H9 (cell line): Measurements from ENCODE around the gene C4orf36. TPM values are rescaled to one million over a fixed set of nuclear protein-coding genes. Genes with fewer than 3 reads are reported as not detected.

Experiments
- DNase-seq: peaks from one replicate; pipeline ENCODE4 v3.0.0-alpha.2; 2017
- H2AFZ ChIP-seq: one replicate; pipeline ENCODE4 v1.6.1; 2013; ENCODE audit warnings: mild to moderate bottlenecking, low read length, control low read depth, moderate library complexity
- H2AK5ac ChIP-seq: 2 replicates; pipeline ENCODE4 v1.6.1; 2013; ENCODE audit warnings: low read length, control low read depth, mixed read lengths; ENCODE audit not compliant: insufficient read length
- H2BK120ac ChIP-seq: one replicate; pipeline ENCODE4 v1.6.1; 2013; ENCODE audit warnings: low read depth, mild to moderate bottlenecking, low read length, control low read depth, inconsistent platforms; ENCODE audit not compliant: poor library complexity, severe bottlenecking
- H2BK12ac ChIP-seq: 2 replicates; pipeline ENCODE4 v1.6.1; 2013; ENCODE audit warnings: low read length, control low read depth, mixed read lengths, low read depth; ENCODE audit not compliant: insufficient read length
- H2BK15ac ChIP-seq: 2 replicates; pipeline ENCODE4 v1.6.1; 2013; ENCODE audit warnings: low read depth, low read length, control low read depth
- H2BK20ac ChIP-seq: one replicate; pipeline ENCODE4 v1.6.1; 2013; ENCODE audit warnings: low read depth, mild to moderate bottlenecking, low read length, control low read depth, inconsistent platforms; ENCODE audit not compliant: poor library complexity, severe bottlenecking
- H2BK5ac ChIP-seq: 2 replicates; pipeline ENCODE4 v1.6.1; 2013; ENCODE audit warnings: low read length, control low read depth, mixed read lengths; ENCODE audit not compliant: insufficient read length
- H3K14ac ChIP-seq: 2 replicates; pipeline ENCODE4 v1.6.1; 2013; ENCODE audit warnings: low read length, control low read depth; ENCODE audit not compliant: insufficient read depth
- H3K18ac ChIP-seq: 2 replicates; pipeline ENCODE4 v1.6.1; 2013; ENCODE audit warnings: low read depth, mild to moderate bottlenecking, mixed read lengths, low read length, control low read depth; ENCODE audit not compliant: insufficient read length
- H3K23ac ChIP-seq: 2 replicates; pipeline ENCODE4 v1.6.1; 2013; ENCODE audit warnings: low read length, control low read depth, mixed read lengths, low read depth; ENCODE audit not compliant: insufficient read length
- H3K23me2 ChIP-seq: 2 replicates; pipeline ENCODE4 v1.6.1; 2013; ENCODE audit warnings: low read depth, mild to moderate bottlenecking, mixed read lengths, low read length, control low read depth; ENCODE audit not compliant: insufficient read length, poor library complexity, severe bottlenecking
- H3K27ac ChIP-seq: 2 replicates; pipeline ENCODE4 v1.5.1; 2013; ENCODE audit warnings: low read length, control low read depth, mixed read lengths, low read depth; ENCODE audit not compliant: insufficient read length
- H3K27me3 ChIP-seq: 2 replicates; pipeline ENCODE4 v1.6.1; 2013; ENCODE audit warnings: low read length, control low read depth, inconsistent platforms; ENCODE audit not compliant: insufficient read depth
- H3K4ac ChIP-seq: 2 replicates; pipeline ENCODE4 v1.6.1; 2013; ENCODE audit warnings: low read depth, mild to moderate bottlenecking, control low read depth, inconsistent platforms, low read length, moderate library complexity
- H3K4me1 ChIP-seq: 2 replicates; pipeline ENCODE4 v1.6.1; 2013; ENCODE audit warnings: low read length, control low read depth, inconsistent platforms; ENCODE audit not compliant: insufficient read depth
- H3K4me2 ChIP-seq: 2 replicates; pipeline ENCODE4 v1.6.1; 2013; ENCODE audit warnings: low read length, control low read depth, mixed read lengths; ENCODE audit not compliant: insufficient read length, insufficient read depth
- H3K56ac ChIP-seq: 2 replicates; pipeline ENCODE4 v1.6.1; 2013; ENCODE audit warnings: low read depth, mild to moderate bottlenecking, mixed read lengths, low read length, control low read depth; ENCODE audit not compliant: insufficient read length
- H3K79me1 ChIP-seq: 2 replicates; pipeline ENCODE4 v1.6.1; 2013; ENCODE audit warnings: low read depth, mild to moderate bottlenecking, moderate library complexity, low read length, control low read depth, inconsistent platforms; ENCODE audit not compliant: insufficient read depth, poor library complexity, severe bottlenecking
- H3K79me2 ChIP-seq: 2 replicates; pipeline ENCODE4 v1.6.1; 2013; ENCODE audit warnings: low read length, control low read depth, inconsistent platforms; ENCODE audit not compliant: insufficient read depth
- H3K9ac ChIP-seq: 2 replicates; pipeline ENCODE4 v1.6.1; 2013; ENCODE audit warnings: low read length, control low read depth, mixed read lengths; ENCODE audit not compliant: insufficient read length; ENCODE audit errors: extremely low read depth
- H3K9me3 ChIP-seq: one replicate; pipeline ENCODE4 v1.6.1; 2013; ENCODE audit warnings: low read depth, low read length, inconsistent platforms; ENCODE audit not compliant: control insufficient read depth
- H3T11ph ChIP-seq: one replicate; pipeline ENCODE4 v1.6.1; 2013; ENCODE audit warnings: mild to moderate bottlenecking, low read length, control low read depth, inconsistent platforms
- H4K20me1 ChIP-seq: one replicate; pipeline ENCODE4 v1.6.1; 2013; ENCODE audit not compliant: control insufficient read depth, insufficient read length, insufficient read depth
- H4K5ac ChIP-seq: 2 replicates; pipeline ENCODE4 v1.6.1; 2013; ENCODE audit warnings: low read depth, mild to moderate bottlenecking, mixed read lengths, low read length, control low read depth; ENCODE audit not compliant: insufficient read length
- H4K8ac ChIP-seq: replicated peaks from 2 replicates; pipeline ENCODE4 v1.6.1; 2013; ENCODE audit warnings: low read length, control low read depth, mixed read lengths, low read depth; ENCODE audit not compliant: insufficient read length
- H4K91ac ChIP-seq: 2 replicates; pipeline ENCODE4 v1.6.1; 2013; ENCODE audit warnings: low read depth, mild to moderate bottlenecking, moderate library complexity, mixed read lengths, low read length, control low read depth; ENCODE audit not compliant: insufficient read length
- H3K27ac Mint-ChIP-seq, 3 experiments: 2 replicates in 2 of 3; 3 replicates in 1 of 3; pipeline ENCODE4 v1.8.0; 2020 to 2021; ENCODE audit warnings: mixed read lengths in 3 of 3, mild to moderate bottlenecking in 1 of 3, moderate library complexity in 1 of 3
- H3K27me3 Mint-ChIP-seq: 2 replicates; pipeline ENCODE4 v1.8.0; 2021; ENCODE audit warnings: low read depth, mild to moderate bottlenecking, moderate library complexity, mixed read lengths
- H3K36me3 Mint-ChIP-seq, 3 experiments: 2 replicates in 2 of 3; 3 replicates in 1 of 3; pipeline ENCODE4 v1.8.0; 2020 to 2021; ENCODE audit warnings: low read depth in 3 of 3, mixed read lengths in 3 of 3; ENCODE audit not compliant: insufficient read depth in 1 of 3
- H3K4me1 Mint-ChIP-seq, 2 experiments: 2 replicates each; pipeline ENCODE4 v1.8.0; 2020; ENCODE audit warnings: mixed read lengths in 2 of 2
- H3K4me3 Mint-ChIP-seq, 2 experiments: 2 replicates in 1 of 2; 3 replicates in 1 of 2; pipeline ENCODE4 v1.8.0; 2020 to 2021; ENCODE audit warnings: mild to moderate bottlenecking in 2 of 2, mixed read lengths in 2 of 2, moderate library complexity in 1 of 2
- H3K9me3 Mint-ChIP-seq, 2 experiments: 2 replicates in 1 of 2; 3 replicates in 1 of 2; pipeline ENCODE4 v1.8.0; 2020; ENCODE audit warnings: mild to moderate bottlenecking in 2 of 2, mixed read lengths in 2 of 2, moderate library complexity in 1 of 2
- WGBS: extraction: QIAGEN DNeasy Blood & Tissue Kit; methylation state at CpG from one replicate; pipeline ENCODE4 v1.1.7; 2013; ENCODE audit warnings: missing lambda C conversion rate, low lambda C conversion rate, mixed read lengths; ENCODE audit not compliant: insufficient read length; ENCODE audit errors: extremely low coverage; 5-methylcytosine and 5-hydroxymethylcytosine counted together
- total RNA-seq: library from RNA; stranded (reverse); gene quantifications from 2 replicates; pipeline ENCODE4 v1.2.1, GENCODE V29; 2021
- TF ChIP-seq, protein P1 (sequence below): fragments of 200-600 bp; sonication (generic); conservative IDR thresholded peaks from 3 replicates; pipeline ENCODE4 v1.8.0; 2021; ENCODE audit warnings: antibody characterized with exemption, mild to moderate bottlenecking

The C4orf36 gene
- total RNA-seq, 1 experiment from 2014 or later, result 2.2 TPM

GRCh38 chr4:86841309-86841708, 50.9 kb downstream of the C4orf36 start:
- DNase-seq, result no peak
- H2BK15ac ChIP-seq, result no peak overlapping the region
- no peak overlapping the region for H3K56ac ChIP-seq
- H2BK12ac ChIP-seq, result no peak overlapping the region
- no peak overlapping the region for H4K5ac ChIP-seq
- H3T11ph ChIP-seq, result no peak overlapping the region
- H3K23ac ChIP-seq, result no peak overlapping the region
- H3K14ac ChIP-seq, result no peak overlapping the region
- no peak overlapping the region for H3K18ac ChIP-seq
- Mint-ChIP-seq H3K4me1 (no peaks in the 10 kb centered on the region), H3K36me3 (no peaks in the 10 kb centered on the region), H3K4me3 (no peak overlapping the region), H3K27ac (no peak overlapping the region), H3K9me3 (no peaks in the 10 kb centered on the region), H3K27me3 (no peaks in the 10 kb centered on the region; the same call in 1 of the 2 replicates)
- H3K79me2 ChIP-seq, result no peaks in the 10 kb centered on the region
- WGBS, result no CpG with 5 or more reads among the region's 1 CpG
- H2BK5ac ChIP-seq, result no peak overlapping the region
- no peak overlapping the region for H2AFZ ChIP-seq
- H3K27me3 ChIP-seq, result no peaks in the 10 kb centered on the region
- H3K79me1 ChIP-seq, result no peaks in the 10 kb centered on the region
- no peak overlapping the region for H3K4me2 ChIP-seq
- H3K4ac ChIP-seq, result no peak overlapping the region
- no peak overlapping the region for H4K91ac ChIP-seq
- H2AK5ac ChIP-seq, result no peak overlapping the region
- no peak overlapping the region for H3K9ac ChIP-seq
- no peak overlapping the region for H2BK20ac ChIP-seq
- no peak overlapping the region for H3K27ac ChIP-seq
- H4K8ac ChIP-seq, result no peak overlapping the region
- TF ChIP-seq, protein P1, sequence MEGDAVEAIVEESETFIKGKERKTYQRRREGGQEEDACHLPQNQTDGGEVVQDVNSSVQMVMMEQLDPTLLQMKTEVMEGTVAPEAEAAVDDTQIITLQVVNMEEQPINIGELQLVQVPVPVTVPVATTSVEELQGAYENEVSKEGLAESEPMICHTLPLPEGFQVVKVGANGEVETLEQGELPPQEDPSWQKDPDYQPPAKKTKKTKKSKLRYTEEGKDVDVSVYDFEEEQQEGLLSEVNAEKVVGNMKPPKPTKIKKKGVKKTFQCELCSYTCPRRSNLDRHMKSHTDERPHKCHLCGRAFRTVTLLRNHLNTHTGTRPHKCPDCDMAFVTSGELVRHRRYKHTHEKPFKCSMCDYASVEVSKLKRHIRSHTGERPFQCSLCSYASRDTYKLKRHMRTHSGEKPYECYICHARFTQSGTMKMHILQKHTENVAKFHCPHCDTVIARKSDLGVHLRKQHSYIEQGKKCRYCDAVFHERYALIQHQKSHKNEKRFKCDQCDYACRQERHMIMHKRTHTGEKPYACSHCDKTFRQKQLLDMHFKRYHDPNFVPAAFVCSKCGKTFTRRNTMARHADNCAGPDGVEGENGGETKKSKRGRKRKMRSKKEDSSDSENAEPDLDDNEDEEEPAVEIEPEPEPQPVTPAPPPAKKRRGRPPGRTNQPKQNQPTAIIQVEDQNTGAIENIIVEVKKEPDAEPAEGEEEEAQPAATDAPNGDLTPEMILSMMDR, result no peak
- H3K23me2 ChIP-seq, result no peaks in the 10 kb centered on the region
- H2BK120ac ChIP-seq, result no peak overlapping the region
- no peaks in the 10 kb centered on the region for H3K4me1 ChIP-seq
- H4K20me1 ChIP-seq, result no peaks in the 10 kb centered on the region
- H3K9me3 ChIP-seq, result no peaks in the 10 kb centered on the region
